A673 (cell line): ENCODE results near the gene PDE11A.

Source experiments
- CTCF ChIP-seq: fragments of 300-800, 200-600 bp; sonication (generic); conservative IDR thresholded peaks from 2 replicates; pipeline ENCODE4 v1.5.1; 2017; ENCODE audit warnings: low read depth, mild to moderate bottlenecking, antibody characterized with exemption, low read length, moderate library complexity, mixed read lengths
- EZH2 ChIP-seq: fragments of 200-600 bp; sonication (generic); IDR thresholded peaks from 2 replicates; pipeline ENCODE4 v1.6.1; 2017; ENCODE audit warnings: borderline replicate concordance, low read depth, mild to moderate bottlenecking, mixed read lengths, antibody characterized with exemption, low read length; ENCODE audit not compliant: poor library complexity, severe bottlenecking

GRCh38 chr2:178105566-178105965 is 33.0 kb upstream of the PDE11A start:
- no peak for TF ChIP-seq CTCF
- no peak for TF ChIP-seq EZH2
